ENCODE results near the gene ALDH3A2.

The ALDH3A2 gene

GRCh38 chr17:19630661-19631060 is 17.9 kb upstream of the ALDH3A2 start:
- H3K27ac ChIP-seq (ENCODE audit: low read depth, low read length), result no peak overlapping the region
- 100% methylated on average over 1 of the region's 1 CpG for WGBS

GRCh38 chr17:19631905-19632304 is 16.6 kb upstream of the ALDH3A2 start:
- Histone ChIP-seq H3K27me3 (ENCODE audit: insufficient read depth, low read length) (no peaks in the 10 kb centered on the region), H3K4me1 (ENCODE audit: insufficient read depth, low read length) (no peaks in the 10 kb centered on the region), H3K4me3 (ENCODE audit: low read length) (no peak overlapping the region), H3K9ac (ENCODE audit: low read depth, low read length) (no peak overlapping the region), H3K27ac (ENCODE audit: low read depth, low read length) (no peak overlapping the region), H3K36me3 (ENCODE audit: insufficient read depth, low read length) (no peaks in the 10 kb centered on the region), H3K9me3 (ENCODE audit: insufficient read depth, low read depth, low read length) (no peaks in the 10 kb centered on the region; the same call in 1 of the 2 replicates)
- 95% methylated on average over 2 of the region's 2 CpGs for WGBS

More at GRCh38 chr17:19630661-19631060, 17.9 kb upstream of the ALDH3A2 start:
- Histone ChIP-seq H3K9ac (ENCODE audit: low read depth, low read length) (no peak overlapping the region), H3K4me3 (ENCODE audit: low read length) (no peak overlapping the region), H3K36me3 (ENCODE audit: insufficient read depth, low read length) (no peaks in the 10 kb centered on the region), H3K27me3 (ENCODE audit: insufficient read depth, low read length) (no peaks in the 10 kb centered on the region), H3K4me1 (ENCODE audit: insufficient read depth, low read length) (no peaks in the 10 kb centered on the region), H3K9me3 (ENCODE audit: insufficient read depth, low read depth, low read length) (no peaks in the 10 kb centered on the region; the same call in 1 of the 2 replicates)

DNA sequence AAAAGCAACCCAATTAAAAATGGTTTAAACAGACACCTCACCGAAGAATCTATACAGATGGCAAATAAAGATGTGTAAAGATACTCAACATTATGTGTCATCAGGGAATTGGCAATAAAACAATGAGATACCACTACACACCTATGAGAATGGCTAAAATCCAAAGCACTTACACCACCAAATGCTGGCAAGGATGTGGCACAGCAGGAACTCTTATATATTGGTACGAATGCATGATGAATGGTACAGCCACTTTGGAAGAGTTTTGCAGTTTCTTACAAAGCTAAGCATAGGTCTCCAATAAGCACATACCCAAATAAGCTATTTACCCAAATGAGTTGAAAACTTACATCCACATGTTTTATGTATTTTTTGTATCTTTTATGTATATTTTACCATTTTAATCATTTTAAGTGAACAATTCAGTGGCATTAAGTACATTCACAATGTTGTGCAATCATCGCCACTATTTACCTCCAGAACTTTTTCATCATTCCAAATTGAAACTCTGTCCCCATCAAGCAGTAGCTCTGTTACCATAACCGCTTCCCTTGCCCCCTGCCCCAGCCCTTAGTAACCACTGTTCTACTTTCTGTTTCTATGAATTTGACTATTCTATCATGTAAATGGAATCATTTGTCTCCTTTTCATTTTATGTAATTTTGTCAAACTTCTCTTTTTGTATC is 6.7 kb upstream of the ALDH3A2 start:
- 89% methylated on average over 4 of the region's 4 CpGs for WGBS
- H3K36me3 ChIP-seq (ENCODE audit: insufficient read depth, low read length), result no peaks in the 10 kb centered on the region
- no peaks in the 10 kb centered on the region for H3K9me3 ChIP-seq (ENCODE audit: insufficient read depth, low read depth, low read length)
- H3K9ac ChIP-seq (ENCODE audit: low read depth, low read length), result no peak overlapping the region
- no peak overlapping the region for H3K4me3 ChIP-seq (ENCODE audit: low read length)
- H3K27ac ChIP-seq (ENCODE audit: low read depth, low read length), result no peak overlapping the region
- no peaks in the 10 kb centered on the region; the same call in 1 of the 2 replicates for H3K27me3 ChIP-seq (ENCODE audit: insufficient read depth, low read length)
- H3K4me1 ChIP-seq (ENCODE audit: insufficient read depth, low read length), result peaks cover 33% of the 10 kb centered on the region

DNA sequence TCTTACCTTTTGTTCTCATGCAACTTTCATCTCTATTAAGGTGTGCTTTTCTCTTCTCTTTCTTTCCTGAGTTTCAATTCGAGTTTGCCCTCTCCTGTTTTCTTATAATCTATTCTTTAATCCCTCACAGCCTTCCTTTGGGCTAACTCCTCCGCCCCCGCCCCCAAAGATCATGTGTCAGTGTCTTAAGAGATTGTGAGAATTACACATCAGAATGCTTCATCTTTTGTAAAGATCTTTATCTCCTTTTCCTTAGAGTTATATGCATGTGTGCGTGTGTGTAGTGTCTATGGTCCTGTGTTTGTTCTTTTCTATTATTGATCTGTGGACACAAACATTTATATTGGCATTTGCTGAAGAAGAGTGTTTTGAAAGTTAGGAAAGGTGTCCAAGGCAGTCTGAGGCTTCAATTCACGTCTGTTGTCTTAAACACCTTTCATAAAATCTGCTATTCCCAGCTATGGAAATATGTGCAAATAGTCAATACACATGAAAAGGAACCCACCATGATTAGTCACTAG is 6.1 kb upstream of the ALDH3A2 start:
- H3K36me3 ChIP-seq (ENCODE audit: insufficient read depth, low read length), result no peaks in the 10 kb centered on the region
- no peak overlapping the region for H3K27ac ChIP-seq (ENCODE audit: low read depth, low read length)
- no peak overlapping the region for H3K9ac ChIP-seq (ENCODE audit: low read depth, low read length)
- H3K4me1 ChIP-seq (ENCODE audit: insufficient read depth, low read length), result peaks cover 39% of the 10 kb centered on the region
- no peaks in the 10 kb centered on the region for H3K9me3 ChIP-seq (ENCODE audit: insufficient read depth, low read depth, low read length)
- no peaks in the 10 kb centered on the region; the same call in 1 of the 2 replicates for H3K27me3 ChIP-seq (ENCODE audit: insufficient read depth, low read length)
- H3K4me3 ChIP-seq (ENCODE audit: low read length), result no peak overlapping the region
- WGBS, result 44% methylated on average over 3 of the region's 5 CpGs

DNA sequence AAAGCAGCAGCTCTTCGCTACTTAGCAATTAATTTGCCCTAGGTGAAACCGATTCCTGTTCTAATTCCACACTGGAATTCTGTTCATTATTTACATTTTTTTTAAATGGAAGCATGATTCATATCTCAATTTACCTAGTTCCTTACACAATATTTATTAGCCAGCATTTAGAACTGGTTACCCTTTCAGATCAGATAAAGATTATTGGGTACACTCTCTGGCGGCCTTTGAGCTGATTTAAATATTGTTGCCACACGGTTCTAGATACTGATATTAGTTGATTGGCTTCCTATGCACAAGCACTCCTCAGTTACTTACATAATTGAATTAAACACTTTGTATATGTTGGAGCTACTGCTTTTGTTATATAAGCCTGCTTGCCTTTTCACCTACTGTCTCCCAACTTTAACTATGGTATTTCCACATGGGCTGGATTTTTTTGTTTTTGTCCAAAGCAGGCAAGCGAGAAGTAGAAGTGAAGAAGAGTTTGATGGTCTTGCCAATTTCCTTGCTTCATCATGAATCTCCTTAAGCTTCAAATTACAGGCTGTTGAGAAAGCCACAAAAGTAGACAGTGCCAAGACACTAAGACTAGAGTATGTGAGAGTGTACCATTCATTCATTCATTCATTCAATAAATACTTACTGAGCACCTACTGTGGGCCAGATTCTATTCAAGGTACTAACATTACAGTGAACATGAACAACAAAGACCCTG is 3.9 kb upstream of the ALDH3A2 start:
- no peaks in the 10 kb centered on the region; the same call in 1 of the 2 replicates for H3K27me3 ChIP-seq (ENCODE audit: insufficient read depth, low read length)
- H3K36me3 ChIP-seq (ENCODE audit: insufficient read depth, low read length), result no peaks in the 10 kb centered on the region
- peaks cover 49% of the 10 kb centered on the region for H3K4me1 ChIP-seq (ENCODE audit: insufficient read depth, low read length)
- no peaks in the 10 kb centered on the region for H3K9me3 ChIP-seq (ENCODE audit: insufficient read depth, low read depth, low read length)
- H3K4me3 ChIP-seq (ENCODE audit: low read length), result no peak overlapping the region
- H3K9ac ChIP-seq (ENCODE audit: low read depth, low read length), result no peak overlapping the region
- H3K27ac ChIP-seq (ENCODE audit: low read depth, low read length), result no peak overlapping the region
- 97% methylated on average over 4 of the region's 5 CpGs for WGBS

- no peak overlapping the region for H3K9ac ChIP-seq (ENCODE audit: low read depth, low read length)
These were observed 2.8 kb upstream of the ALDH3A2 start for GRCh38 chr17:19645734-19646201.

DNA sequence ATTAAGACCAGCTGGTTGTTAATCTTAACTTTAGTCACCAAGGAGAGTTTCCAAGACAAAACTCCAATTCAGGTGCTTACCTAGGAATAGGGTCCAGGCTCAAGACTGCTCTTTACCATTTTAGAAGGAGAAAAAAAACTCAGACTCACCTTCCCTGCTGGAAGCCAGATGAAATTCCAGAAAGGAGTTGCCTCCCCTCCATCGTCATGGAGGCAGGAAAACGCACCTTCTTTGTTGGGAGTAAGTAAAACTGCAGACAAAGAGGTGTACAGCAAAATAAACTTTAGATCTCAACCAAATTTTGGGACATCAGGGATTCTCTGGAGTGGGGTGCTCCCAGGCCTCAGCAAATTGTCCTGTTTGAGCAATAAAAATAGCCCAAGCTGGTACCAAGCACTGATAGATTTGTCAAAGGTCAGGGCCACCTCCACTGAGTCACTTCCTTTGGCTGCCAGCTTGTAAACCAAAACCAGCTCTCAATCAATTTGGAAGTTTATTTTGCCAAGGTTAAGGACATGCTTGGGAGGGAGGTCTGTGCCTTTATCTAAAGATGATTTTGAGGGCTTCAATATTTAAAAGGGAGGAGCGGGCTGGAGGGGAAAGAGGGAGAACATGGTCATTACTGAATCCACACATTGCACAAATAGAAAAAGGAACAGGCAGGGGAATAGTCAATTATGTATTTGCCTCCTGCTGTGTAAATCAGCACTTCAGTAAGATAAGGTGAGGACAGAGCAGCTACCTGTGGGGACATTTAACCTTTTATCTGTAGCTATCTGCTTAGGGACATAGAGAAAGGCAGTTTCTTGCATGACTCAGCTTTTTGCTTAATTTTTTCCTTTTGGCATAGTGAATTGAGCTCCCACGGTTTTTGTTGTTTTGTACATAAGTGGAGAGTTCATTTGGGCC is 1.5 kb upstream of the ALDH3A2 start:
- Histone ChIP-seq H3K36me3 (ENCODE audit: insufficient read depth, low read length) (peaks cover 8% of the 10 kb centered on the region), H3K27me3 (ENCODE audit: insufficient read depth, low read length) (no peaks in the 10 kb centered on the region; the same call in 1 of the 2 replicates), H3K9ac (ENCODE audit: low read depth, low read length) (peak overlapping the region; percentile 81; the same call in 1 of the 2 replicates), H3K4me1 (ENCODE audit: insufficient read depth, low read length) (peaks cover 52% of the 10 kb centered on the region), H3K27ac (ENCODE audit: low read depth, low read length) (peak overlapping the region; percentile 57; the same call in 1 of the 2 replicates), H3K4me3 (ENCODE audit: low read length) (peak overlapping the region; percentile 66), H3K9me3 (ENCODE audit: insufficient read depth, low read depth, low read length) (no peaks in the 10 kb centered on the region)
- 18% methylated on average over 3 of the region's 4 CpGs for WGBS

More at GRCh38 chr17:19645734-19646201, 2.8 kb upstream of the ALDH3A2 start:
- Histone ChIP-seq H3K27me3 (ENCODE audit: insufficient read depth, low read length) (no peaks in the 10 kb centered on the region; the same call in 1 of the 2 replicates), H3K9me3 (ENCODE audit: insufficient read depth, low read depth, low read length) (no peaks in the 10 kb centered on the region), H3K4me1 (ENCODE audit: insufficient read depth, low read length) (peaks cover 51% of the 10 kb centered on the region), H3K4me3 (ENCODE audit: low read length) (no peak overlapping the region), H3K27ac (ENCODE audit: low read depth, low read length) (no peak overlapping the region), H3K36me3 (ENCODE audit: insufficient read depth, low read length) (no peaks in the 10 kb centered on the region)
- 35% methylated on average over 4 of the region's 4 CpGs for WGBS

DNA sequence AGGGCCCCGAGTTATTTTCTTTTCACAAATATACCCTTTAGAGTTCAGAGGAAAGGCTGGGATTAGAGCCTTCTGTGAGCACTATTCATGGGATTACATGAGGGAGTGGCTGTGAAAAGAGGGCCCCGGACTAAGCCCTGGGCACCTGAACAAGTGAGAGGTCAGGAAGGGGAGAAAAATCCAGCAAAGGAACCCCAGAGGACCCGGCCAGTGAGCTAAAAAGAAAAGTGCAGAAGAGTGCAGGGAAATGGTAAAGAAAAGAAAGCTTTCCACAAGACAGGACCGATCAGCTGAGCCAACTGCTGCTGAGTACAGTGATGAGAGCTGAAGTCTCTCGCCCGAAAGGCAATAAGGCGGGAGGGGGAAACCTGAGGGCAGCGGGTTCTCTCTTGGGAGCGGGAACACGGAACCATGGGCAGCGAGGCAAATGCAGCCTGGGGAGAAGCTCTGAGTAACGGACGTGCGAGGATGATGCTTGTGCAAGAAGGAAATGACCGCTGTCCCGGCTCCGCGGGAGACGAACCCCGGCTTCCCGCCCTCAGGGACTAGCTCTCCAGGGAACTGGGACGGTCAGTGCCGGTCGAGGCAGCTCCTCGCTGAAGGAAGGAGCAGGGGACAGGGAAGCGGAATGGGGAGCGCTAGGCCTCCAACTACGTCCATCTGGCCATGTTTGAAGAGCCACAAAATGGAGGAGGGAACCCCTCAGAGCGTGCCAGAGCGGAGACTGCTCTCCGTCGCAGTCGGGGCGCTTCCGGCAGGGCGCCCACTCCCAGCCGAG is 665 bp upstream of the ALDH3A2 start:
- WGBS, result 1% methylated on average over 36 of the region's 37 CpGs
- Histone ChIP-seq H3K27ac (ENCODE audit: low read depth, low read length) (peak overlapping the region; percentile 57), H3K9ac (ENCODE audit: low read depth, low read length) (peak overlapping the region; percentile 81), H3K27me3 (ENCODE audit: insufficient read depth, low read length) (no peaks in the 10 kb centered on the region; the same call in 1 of the 2 replicates), H3K9me3 (ENCODE audit: insufficient read depth, low read depth, low read length) (0 out of 2 replicates have a peak, but pooled peaks cover 2% of the 10 kb centered on the region), H3K4me1 (ENCODE audit: insufficient read depth, low read length) (peaks cover 43% of the 10 kb centered on the region), H3K4me3 (ENCODE audit: low read length) (peak overlapping the region; percentile 66), H3K36me3 (ENCODE audit: insufficient read depth, low read length) (peaks cover 17% of the 10 kb centered on the region)

DNA sequence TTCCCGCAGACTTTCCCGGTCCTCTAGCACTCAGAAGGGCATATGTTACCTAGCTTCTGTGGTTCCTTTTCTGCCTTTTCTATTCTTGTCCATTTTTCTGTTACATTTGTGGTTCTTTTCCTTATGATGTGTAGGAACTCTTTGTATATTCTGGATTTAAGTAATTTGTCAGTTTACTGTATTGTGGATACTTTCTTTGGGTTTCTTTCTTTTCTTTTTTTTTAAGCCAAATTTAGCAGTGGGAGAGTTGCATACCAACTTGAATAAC is 657 bp downstream of the ALDH3A2 start:
- WGBS, result 1% methylated on average over 2 of the region's 2 CpGs
- H3K27me3 ChIP-seq (ENCODE audit: insufficient read depth, low read length), result no peaks in the 10 kb centered on the region; the same call in 1 of the 2 replicates
- peaks cover 29% of the 10 kb centered on the region for H3K36me3 ChIP-seq (ENCODE audit: insufficient read depth, low read length)
- H3K9me3 ChIP-seq (ENCODE audit: insufficient read depth, low read depth, low read length), result peaks cover 5% of the 10 kb centered on the region; the same call in 1 of the 2 replicates
- H3K4me1 ChIP-seq (ENCODE audit: insufficient read depth, low read length), result peaks cover 37% of the 10 kb centered on the region
- H3K9ac ChIP-seq (ENCODE audit: low read depth, low read length), result peak overlapping the region; percentile 81
- peak overlapping the region; percentile 66 for H3K4me3 ChIP-seq (ENCODE audit: low read length)
- H3K27ac ChIP-seq (ENCODE audit: low read depth, low read length), result no peak overlapping the region; the same call in 1 of the 2 replicates

GRCh38 chr17:19650826-19651225 is 2.3 kb downstream of the ALDH3A2 start:
- Histone ChIP-seq H3K36me3 (ENCODE audit: insufficient read depth, low read length) (peaks cover 45% of the 10 kb centered on the region), H3K9me3 (ENCODE audit: insufficient read depth, low read depth, low read length) (peaks cover 15% of the 10 kb centered on the region), H3K9ac (ENCODE audit: low read depth, low read length) (no peak overlapping the region), H3K27ac (ENCODE audit: low read depth, low read length) (no peak overlapping the region), H3K4me3 (ENCODE audit: low read length) (peak overlapping the region; percentile 20; the same call in 1 of the 2 replicates), H3K4me1 (ENCODE audit: insufficient read depth, low read length) (peaks cover 31% of the 10 kb centered on the region), H3K27me3 (ENCODE audit: insufficient read depth, low read length) (no peaks in the 10 kb centered on the region; the same call in 1 of the 2 replicates)
- 92% methylated on average over 1 of the region's 1 CpG for WGBS
